ENCODE results near the gene MAP2K4.

MAP2K4 gene

DNA sequence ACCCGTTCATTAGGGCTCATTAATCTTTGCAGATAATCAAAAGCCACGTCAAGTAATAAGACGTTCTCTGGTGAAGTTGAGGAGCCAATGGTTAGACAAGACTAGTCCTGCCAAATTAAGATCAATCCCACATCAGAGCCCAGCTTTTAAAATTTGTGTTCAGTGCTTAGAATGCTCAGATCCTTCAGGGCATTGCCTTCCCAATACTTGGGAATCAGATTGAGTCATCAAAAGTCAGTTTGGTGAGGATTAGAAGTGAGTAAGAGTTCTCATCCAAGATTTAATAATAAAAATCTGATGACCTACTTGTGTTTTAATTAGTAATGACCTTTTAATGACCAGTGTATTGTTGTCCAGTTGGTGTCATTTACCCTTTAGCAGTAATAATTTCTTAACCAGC lies 19.8 kb downstream of the MAP2K4 start:
- no peak for DNase-seq

DNA sequence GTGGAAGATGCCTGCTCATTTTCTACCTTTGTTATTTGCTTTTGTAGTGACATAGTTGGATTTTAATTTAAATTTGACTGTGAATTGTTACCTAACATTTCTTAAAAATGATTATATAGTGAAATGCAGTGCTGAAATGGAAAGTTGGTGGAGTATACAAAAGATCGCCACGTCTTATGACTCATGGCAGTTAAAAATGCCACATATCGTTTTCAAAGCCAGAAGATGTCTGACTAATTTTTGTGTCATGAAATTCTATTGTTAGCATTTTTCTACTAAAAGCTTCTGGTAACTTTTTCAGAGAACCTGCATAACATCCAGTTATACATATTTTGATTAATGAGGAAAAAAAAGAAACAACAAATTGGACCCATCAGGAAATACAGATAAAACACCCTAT lies 20.6 kb downstream of the MAP2K4 start:
- no peak for DNase-seq

DNA sequence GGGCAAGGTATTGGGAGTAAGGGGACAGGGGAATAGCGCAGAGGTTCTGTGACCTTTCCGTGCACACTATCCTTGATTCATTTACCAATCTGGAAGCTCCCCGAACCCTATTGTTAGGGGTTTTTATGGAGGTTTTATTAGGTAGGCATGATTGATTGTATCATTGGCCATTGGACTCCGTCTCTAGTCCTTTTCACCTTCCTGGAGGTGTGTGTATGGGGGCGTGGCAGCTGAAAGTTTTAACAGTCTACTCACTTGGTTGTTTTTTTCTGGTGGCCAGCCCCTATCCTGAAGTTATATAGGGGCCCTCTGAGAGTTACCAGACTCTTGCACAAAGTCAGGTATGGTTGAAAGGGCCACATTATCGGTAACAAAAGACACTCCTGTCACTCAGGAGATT lies 23.0 kb downstream of the MAP2K4 start:
- DNase-seq: no peak

DNA sequence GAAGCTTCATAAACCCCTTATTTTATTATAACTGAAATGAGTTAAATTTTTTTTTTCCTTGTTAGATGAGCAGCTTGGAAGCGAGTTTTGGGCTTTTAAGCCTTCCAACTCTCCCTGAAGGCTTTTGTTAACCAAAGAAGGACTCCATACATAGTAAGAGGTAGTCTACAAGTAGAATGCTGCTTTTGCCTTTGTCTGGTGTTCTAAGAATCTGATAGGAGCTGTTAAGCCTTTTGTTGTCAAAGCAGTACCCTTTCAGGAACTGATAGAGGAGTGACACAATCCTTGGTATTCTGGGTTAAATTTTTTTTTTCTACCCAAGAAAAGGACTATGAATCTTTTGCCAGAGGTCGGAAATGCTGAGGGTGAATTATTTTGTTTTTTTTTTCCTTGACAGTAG lies 26.1 kb downstream of the MAP2K4 start:
- no peak for DNase-seq

DNA sequence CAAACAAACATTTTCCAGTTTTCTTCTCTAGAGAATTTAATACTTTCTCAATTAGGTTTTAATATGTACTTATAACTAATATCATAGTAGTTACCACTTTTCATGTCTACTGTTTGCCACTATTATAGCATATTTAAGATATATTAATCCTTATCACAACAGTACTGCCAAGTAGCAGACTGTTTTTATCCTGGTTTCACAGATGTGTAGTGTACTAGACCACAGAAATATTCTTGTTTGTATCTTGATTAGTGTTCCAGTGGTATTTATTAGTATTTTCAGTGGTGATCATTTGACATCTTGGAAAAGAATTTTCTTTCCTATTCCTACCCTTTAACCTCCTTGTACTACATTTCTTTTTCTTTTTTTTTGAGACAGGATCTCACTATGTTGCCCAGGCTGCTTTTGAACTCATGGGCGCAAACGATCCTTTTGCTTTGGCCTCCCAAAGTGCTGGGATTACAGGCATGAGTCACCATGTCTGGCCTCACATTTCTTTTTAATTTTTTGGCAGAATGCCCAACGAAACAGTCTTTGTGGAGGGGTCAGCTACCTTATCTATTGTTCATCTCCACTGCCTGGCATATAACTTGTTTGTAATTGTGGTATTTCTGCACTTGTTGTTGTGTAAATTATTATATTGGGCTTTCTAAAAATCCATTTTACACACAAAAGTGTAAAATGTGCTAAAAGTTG lies 27.2 kb downstream of the MAP2K4 start:
- no peak for DNase-seq

DNA sequence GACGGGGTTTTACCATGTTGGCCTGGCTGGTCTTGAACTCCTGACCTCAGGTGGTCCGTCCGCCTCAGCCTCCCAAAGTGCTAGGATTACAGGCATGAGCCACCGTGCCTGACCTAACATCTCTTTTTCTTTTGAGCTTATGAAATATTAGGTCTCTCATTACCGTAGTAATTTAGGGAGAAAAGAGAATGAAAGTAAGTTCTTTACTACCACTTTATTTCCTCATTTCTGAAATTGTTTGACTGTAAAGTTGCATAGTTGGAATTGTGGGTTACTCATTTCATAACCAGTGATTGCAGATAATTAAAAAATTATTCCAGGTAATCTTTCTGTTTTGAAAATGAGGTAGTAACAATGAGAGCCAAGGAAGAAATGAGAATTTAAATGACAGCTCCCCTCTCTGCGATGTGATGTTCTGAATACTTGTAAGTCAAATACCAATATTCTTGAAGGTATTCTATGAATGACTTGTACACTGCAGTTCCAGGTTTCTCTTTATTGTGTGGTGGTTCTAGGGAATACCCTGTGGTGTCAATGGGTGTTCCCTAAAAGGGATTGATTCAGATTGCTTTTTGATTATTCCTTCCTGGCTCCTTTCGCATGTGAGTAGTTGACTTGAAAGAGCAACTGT lies 28.3 kb downstream of the MAP2K4 start:
- no peak for DNase-seq

DNA sequence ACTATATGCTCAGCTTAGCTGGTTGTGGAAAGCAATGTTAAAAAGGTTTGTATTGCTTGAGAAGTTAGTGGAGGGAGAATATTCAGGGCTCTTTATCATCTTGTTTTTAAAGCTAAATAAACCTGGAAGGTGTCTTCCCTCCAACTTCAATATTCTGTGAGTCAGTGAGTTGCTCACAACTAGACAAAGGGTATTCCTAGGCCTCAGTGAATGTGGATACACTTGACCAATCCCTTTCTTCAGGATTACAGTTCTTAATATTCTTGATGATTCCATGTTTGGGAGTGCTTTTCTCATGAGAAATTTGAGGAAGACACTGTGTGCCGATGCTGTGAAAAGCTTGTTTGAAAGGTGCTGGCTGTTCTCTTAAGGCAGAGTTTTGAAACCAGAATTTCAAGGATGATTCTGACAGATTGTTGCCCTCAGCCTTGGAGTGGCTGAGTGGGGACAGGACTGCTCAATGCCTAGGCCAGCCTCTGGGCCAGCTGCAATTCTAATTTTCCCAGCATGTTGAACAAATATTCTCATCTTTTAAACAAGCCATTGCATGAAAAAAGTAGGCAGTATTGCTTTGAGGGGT lies 30.1 kb downstream of the MAP2K4 start:
- no peak for DNase-seq

DNA sequence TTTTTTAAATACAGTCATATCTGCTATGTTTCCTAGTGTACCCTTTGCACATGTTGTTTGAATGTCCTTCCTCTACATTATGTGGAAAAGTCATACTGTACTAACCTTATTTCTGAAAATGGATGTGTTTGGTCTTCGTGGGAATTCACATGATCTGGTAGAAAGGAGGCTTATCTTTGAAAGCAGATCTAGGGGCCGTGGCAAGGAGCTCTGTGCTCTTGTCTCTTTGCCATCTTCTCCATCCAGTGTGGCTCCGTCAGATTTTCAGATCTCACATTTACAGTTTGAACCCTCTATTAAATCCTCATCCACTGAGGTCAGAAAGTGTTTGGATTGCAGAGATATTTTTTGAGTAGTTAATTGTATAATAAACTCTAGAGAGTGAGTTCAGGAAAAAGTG lies 32.9 kb downstream of the MAP2K4 start:
- DNase-seq: no peak

DNA sequence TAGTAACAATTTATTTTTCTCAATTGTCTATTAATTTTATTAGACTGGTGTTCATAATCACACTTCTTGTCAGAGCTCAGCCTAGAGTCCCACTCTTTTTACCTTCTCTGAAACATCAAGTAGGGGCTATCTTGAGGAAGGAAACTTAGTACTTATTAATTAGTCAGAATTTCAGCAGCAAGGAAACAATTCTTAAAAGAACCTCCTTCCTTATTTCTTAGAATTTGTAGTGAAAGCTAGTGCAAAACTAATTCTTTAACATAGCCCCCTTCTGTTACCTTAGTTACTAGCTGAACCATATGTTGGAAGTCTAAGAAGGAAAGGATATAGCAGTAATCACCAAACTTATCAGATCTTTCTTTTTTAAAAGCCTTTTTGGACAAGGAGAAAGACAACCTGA lies 35.2 kb downstream of the MAP2K4 start:
- no peak for DNase-seq

DNA sequence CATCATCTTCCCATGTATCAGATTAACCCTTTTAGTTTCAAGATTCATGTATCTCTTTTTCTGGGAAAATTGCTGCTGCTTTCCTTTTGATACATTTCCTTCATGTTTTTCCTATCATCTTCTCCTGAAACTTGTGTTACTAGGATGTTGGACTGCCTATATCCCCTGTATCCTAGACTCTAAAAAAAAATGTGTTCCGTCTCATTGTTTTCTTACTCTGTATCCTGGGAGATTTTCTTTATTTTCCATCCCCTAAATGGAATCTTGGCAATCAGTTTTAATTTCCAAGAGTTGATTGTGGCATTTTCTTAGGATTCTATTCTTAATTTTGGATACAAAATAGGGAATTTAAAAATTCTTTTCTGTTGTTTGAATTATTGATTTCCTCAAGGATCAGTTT lies 36.8 kb downstream of the MAP2K4 start:
- DNase-seq: no peak

DNA sequence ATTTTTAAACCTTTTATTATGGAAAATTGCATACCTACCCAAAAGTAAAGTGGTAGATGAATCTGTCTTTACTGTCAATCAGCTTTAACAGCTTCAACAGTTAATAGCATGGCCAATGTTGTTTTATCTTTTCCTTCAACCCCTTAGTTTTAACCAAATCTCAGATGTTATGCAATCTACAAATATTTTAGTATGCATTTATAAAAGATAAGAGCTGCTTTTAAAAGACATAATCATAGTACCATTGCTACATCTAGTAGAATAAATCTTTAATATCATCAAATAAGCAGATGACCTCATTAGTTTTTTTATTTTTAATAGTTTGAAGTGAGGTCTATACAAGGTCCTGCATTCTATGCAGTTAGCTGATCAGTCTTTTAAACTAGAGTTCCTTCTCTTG lies 37.9 kb downstream of the MAP2K4 start:
- DNase-seq: no peak

DNA sequence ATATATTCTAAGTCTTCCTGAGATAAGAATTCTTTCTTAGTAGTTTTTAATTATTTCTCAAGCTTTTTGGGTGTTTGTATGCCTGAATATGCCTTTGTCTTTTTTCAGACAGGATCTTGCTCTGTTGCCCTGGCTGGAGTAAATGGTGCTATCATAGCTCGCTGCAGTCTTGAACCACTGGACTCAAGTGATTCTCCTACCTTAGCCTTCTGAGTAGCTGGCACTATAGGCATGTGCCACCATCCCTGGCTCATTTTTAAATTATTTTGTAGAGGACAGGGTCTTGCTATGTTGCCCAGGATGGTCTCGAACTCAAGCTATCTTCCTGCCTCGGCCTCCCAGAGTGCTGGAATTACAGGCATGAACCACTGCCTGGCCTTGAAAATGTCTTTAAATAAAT lies 41.6 kb downstream of the MAP2K4 start:
- no peak for DNase-seq

DNA sequence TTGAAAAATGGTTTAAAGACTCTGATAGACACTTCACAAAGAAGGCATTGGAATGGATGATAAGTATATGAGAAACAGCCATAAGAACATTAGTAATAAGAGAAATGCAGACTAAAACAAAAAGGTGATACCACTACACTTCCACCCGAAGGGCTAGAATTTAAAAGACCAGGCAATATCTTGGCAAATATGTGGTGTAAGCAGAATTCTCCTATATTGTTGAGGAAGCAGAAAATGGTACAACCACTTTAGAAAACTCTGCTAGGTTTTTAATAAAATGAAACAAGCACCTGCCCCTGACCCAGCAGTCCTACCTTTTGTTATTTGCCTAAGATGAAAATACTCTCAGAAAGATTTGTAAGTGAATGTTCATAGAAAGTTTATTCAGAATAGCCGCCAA lies 43.7 kb downstream of the MAP2K4 start:
- no peak for DNase-seq

DNA sequence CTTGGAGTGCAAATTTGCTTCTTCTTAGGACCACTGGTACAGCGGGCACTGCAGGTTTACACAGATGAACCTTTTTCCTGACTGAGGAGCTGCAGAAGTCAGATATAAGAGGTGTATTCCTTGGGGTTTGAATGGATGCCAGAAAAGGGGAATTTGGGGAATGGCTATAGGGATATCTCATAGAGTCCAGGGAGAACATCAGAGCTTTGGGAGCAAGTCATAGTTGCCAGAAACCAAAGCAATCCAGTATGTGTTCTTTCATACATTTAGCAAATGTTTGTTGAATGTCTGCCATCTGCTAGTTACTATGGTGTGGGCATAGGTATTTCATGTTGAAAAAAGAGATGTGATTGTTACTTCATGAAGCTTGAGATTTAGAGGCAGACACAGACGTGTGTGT lies 46.8 kb downstream of the MAP2K4 start:
- no peak for DNase-seq

DNA sequence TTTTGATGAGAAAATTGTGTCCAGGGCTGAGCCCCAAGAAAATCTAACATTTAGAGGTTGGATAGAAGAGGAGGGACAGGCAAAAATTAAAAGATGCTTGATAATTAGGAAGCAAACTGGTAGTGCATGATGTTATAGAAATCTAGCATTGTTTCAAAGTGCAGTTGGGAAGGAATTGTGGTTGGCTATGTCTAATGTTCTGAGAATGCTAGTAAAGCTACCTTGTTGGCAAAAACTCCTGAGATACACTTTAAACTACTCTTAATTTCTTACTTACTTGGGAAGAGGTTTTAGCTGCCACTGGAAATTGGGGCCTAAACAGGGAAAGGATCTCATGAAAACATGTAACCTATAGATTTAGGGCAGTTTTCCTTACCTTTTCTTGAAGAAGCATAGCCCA lies 48.3 kb downstream of the MAP2K4 start:
- DNase-seq: no peak

DNA sequence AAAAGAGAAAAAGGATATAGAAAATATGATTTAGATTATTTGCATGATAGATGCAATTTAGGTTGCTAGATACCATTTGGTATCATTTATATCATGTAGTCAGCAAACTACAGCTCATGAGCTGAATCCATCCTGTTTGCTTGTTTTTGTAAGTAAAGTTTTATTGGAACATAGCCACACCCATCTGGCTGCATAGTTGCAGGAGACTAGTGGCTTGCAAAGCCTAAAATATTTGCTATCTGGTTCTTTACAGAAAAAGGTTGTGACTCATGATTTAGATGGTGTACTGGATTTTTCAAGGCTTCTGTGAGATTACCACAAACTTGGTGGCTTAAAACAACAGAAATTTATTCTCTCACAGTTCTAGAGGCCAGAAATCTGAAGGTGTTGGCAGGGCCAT lies 49.9 kb downstream of the MAP2K4 start:
- DNase-seq: no peak

DNA sequence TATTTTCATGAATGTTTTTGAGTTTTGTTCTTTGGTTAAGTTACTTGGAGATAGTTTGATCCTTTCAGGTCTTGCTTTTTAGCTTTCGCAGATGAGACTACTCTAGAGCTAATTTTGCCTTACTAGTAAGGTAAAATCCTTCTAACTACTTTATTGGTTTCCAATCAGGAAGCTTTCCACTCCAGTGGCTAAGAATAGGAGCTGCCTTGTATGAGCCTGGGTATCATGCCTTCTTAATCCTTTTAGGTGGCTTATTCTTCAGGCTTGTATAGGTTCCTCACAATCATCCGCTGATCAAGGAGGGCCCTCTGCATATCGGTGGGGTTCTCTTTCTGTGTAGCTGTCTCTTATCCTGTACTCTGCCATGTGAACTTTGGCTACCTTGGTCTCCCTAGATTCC lies 53.7 kb downstream of the MAP2K4 start:
- no peak for DNase-seq

DNA sequence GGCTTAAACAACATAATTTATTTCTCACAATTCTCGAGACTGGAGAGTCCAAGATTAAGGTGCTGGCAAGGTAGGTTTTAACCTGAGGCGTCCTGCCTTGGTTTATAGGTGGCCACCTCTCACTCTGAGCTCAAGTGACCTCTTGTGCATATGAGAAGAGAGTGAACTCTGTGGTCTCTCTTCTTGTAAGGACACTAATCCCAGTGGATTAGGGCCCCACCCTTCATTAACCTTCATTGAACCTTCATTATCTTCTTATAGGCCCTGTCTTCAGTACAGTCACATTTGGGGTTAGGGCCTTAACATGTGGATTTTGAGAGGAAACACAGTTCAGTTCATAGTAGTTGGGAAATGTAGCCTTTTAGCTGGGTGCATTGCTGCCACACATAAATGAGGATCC lies 57.1 kb downstream of the MAP2K4 start:
- no peak for DNase-seq

DNA sequence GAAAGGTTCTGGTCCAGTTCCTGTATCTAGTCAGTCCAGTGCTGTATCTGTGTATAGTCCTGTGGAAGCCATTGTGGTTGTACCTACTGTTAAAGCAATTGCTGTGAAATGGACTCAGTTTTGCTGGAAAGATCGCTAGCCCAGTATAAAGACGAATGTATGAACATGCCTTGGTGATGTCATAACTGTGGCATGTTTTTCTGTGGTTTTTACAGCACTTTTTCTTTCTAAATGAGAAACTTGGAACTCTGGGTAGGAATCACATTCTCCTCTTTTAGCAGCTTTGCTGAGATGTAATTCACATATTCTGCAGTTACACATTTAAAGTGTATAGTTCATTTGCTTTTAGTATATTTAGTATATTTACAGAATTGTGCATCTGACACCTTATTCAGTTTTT lies 58.1 kb downstream of the MAP2K4 start:
- DNase-seq: no peak

DNA sequence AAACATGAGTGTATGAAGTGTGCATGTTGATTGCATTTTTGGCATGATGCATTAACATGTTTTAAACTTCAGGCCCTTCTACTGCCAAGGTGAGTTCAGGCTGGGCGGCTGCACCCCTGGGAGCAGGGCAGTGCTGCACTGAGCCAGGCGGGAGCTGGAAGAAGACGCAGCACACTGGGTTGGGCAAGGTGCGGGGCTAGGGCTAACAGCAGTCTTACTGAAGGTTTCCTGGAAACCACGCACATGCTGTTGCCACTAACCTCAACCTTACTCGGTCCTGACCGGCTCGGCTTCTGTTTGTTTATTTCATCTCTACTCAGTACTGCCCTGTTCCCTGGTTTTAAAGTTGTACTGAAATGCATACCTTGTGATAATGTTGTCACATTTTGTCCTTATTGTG lies 61.0 kb downstream of the MAP2K4 start:
- no peak for DNase-seq

DNA sequence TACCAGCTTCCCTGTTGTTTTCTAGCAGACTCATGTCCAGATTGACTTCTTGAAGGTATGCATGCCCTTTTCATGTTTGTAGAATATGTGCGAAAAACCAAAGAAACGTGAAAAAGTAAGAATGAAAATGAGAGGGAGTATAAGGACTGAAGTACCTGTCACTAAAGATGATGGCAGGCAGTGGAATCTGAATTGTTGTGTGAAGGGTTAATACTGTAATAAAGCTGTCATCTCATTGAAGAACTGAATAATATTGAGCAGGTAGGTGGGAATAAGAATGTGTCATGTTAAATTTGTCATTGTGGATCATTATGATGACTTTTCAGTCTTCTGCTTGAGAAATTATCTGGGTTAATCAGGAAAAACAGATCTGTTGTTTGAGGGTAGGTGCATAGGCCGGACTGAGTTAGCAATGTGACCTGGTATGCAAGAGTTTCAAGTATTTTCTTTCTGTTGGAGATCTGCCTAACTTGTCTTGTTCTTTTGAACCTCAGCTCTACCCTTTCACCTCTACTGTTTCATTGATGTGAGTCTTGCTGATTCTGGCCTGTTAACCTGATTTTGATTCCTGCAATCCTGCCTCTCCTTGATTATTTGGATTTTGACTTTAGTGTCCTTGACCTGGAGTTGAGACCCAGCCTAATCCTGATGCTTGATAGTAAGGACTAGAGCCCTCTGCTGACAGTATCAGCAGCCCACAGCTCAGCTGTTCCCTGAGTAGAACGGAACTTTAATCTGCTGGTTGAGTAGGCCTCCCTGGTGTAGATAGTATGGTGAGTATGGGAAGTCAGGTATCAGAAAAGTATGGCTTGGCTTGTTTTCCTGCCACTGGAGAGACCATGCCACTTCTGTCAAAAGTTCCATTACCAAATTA lies 64.6 kb downstream of the MAP2K4 start:
- no peak for DNase-seq

DNA sequence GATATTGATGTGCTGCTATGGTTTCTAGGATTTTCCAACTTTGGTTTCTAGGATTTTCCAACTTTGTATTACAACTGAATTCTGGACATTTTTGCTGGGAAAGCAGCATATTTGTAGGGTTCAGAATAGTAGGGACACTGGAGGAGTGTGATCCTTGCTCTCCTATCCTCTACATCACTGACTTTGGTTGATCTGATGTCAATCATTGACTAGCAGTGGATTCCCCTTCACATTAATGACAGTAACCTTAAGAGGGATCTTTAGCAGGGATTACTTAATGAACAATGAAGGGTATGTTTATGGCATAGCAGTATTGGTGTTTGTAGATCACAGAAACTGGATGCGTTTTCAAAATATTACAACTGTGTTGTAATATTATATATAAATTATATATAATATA lies 67.4 kb downstream of the MAP2K4 start:
- DNase-seq: no peak

DNA sequence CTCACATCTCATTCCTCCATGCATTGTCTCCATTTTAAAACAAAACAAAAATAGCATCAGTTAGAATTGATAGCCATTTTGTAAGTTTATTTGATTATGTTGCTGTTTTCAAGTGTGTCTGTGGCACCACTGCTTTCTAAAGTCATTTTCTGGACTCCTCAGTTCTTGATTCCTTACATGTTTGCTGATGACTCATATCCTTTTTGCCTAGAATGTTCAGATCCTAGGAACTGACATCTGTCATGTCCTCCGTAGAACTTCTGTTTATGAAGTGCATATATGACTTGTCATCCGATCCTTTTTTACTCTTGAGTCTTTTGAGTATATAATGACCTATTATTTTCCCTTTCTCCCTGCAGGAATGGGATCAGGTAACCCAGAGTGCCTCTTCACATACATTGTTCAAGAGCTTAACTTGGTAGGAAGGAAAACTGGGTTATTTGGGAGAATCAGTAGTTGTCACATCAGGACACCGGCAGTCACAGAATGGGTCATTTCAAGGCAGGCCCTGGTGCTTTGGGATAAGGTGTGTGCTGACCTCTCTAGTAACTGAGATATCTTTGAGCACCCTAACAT lies 69.2 kb downstream of the MAP2K4 start:
- no peak for DNase-seq

DNA sequence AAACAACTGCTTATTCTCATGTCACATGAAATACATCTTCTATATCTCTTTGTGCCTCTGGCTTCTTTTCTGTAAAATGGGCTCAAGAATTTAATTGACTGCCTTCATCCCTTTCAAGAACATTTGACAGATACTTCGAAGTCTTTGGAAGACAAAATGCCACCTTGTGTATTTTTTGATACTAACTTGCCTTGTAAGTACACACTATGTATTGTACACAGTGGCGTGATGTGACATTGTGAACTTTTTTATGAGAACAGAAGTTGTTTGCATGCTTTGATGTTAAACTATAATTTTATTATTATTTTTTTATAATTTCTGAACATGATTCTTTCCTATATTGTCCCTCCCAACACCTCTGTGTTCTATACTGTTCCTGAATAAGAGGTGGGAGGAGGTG lies 73.7 kb downstream of the MAP2K4 start:
- DNase-seq: no peak
